Tibial nerve (tissue), 4 donors: ENCODE measurements around the gene AKAP6.

Experiments
- EP300 ChIP-seq, 2 donors: sonication (generic); formaldehyde crosslinking; IDR thresholded peaks; one replicate each; pipeline ENCODE4 v1.6.1; 2017; ENCODE audit warnings: antibody characterized with exemption in 2 of 2, mild to moderate bottlenecking in 1 of 2
- POLR2A ChIP-seq, 2 donors: fragments of 450-650 bp; IDR thresholded peaks; one replicate each; pipeline ENCODE4 v1.6.1; 2017; ENCODE audit warnings: antibody characterized with exemption in 2 of 2, mild to moderate bottlenecking in 2 of 2, moderate library complexity in 2 of 2
- TF ChIP-seq, protein P1 (sequence below), 5 experiments: fragments of 200-600 bp in 3 of 5; fragments of 450-650 bp in 2 of 5; sonication (generic) in 3 of 5; IDR thresholded peaks; one replicate each; pipeline ENCODE4 v1.5.1; 2016 to 2019; ENCODE audit warnings: antibody characterized with exemption in 5 of 5, mild to moderate bottlenecking in 3 of 5, moderate library complexity in 2 of 5

DNA sequence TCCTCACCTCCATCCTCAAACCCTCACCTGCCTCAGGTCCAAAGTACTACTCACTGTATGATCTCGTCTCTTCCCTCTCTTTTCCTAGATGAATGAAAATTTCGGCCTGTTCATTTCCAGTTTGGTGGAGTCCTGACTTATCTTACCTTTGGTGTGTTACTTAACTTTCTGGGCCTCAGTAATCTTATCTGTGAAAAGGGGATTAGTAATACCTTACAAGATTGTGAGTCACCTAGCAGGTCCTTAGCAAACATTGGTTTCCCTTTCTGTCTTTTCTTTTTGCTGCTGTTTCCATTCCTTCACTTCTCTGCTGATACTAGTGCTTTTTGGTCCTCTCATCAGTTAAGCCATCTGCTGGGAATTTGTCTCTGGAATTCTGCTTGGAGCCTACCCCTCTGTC, 52.8 kb downstream of the AKAP6 start:
- TF ChIP-seq, protein P1, sequence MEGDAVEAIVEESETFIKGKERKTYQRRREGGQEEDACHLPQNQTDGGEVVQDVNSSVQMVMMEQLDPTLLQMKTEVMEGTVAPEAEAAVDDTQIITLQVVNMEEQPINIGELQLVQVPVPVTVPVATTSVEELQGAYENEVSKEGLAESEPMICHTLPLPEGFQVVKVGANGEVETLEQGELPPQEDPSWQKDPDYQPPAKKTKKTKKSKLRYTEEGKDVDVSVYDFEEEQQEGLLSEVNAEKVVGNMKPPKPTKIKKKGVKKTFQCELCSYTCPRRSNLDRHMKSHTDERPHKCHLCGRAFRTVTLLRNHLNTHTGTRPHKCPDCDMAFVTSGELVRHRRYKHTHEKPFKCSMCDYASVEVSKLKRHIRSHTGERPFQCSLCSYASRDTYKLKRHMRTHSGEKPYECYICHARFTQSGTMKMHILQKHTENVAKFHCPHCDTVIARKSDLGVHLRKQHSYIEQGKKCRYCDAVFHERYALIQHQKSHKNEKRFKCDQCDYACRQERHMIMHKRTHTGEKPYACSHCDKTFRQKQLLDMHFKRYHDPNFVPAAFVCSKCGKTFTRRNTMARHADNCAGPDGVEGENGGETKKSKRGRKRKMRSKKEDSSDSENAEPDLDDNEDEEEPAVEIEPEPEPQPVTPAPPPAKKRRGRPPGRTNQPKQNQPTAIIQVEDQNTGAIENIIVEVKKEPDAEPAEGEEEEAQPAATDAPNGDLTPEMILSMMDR (IDR thresholded peaks at IDR 0.05): no peak
- TF ChIP-seq POLR2A (IDR thresholded peaks at IDR 0.05) (no peak), EP300 (IDR thresholded peaks at IDR 0.05) (no peak)
